Gastroesophageal sphincter (tissue), 4 donors: Measurements from ENCODE around the gene SLC22A2. TPM values are rescaled to one million over a fixed set of nuclear protein-coding genes. Genes with fewer than 3 reads are reported as not detected.

Source experiments
- ATAC-seq: fragments of 150-250 bp; one replicate; pipeline ENCODE4 v1.9.1; 2016; ENCODE audit warnings: mild to moderate bottlenecking, moderate library complexity
- H3K27ac ChIP-seq, 4 donors: fragments of 200-600 bp; sonication (generic) in 3 of 4; 1 replicate in 3 of 4; 2 replicates in 1 of 4; pipeline ENCODE4 v1.5.1; 2016 to 2019
- H3K27me3 ChIP-seq: fragments of 200-600 bp; sonication (generic); one replicate; pipeline ENCODE4 v1.5.1; 2019
- H3K36me3 ChIP-seq, 2 donors: fragments of 200-600 bp; sonication (generic); one replicate each; pipeline ENCODE4 v1.5.1; 2019; ENCODE audit warnings: control low read depth in 1 of 2
- H3K4me1 ChIP-seq, 3 donors: fragments of 200-600 bp; sonication (generic); 1 replicate in 2 of 3; 2 replicates in 1 of 3; pipeline ENCODE4 v1.5.1; 2016 to 2019; ENCODE audit warnings: control low read depth in 2 of 3
- H3K4me3 ChIP-seq, 2 donors: fragments of 200-600 bp; sonication (generic); one replicate each; pipeline ENCODE4 v1.5.1; 2019; ENCODE audit warnings: mild to moderate bottlenecking in 1 of 2, moderate library complexity in 1 of 2
- H3K9me3 ChIP-seq, 3 donors: fragments of 200-600 bp; sonication (generic); one replicate each; pipeline ENCODE4 v1.5.1; 2017 to 2019; ENCODE audit warnings: control low read depth in 2 of 3
- CTCF ChIP-seq, 4 experiments: fragments of 200-600 bp in 2 of 4; fragments of 450-650 bp in 2 of 4; sonication (generic) in 1 of 4; IDR thresholded peaks; one replicate each; pipeline ENCODE4 v1.5.1; 2017 to 2019; ENCODE audit warnings: antibody characterized with exemption in 4 of 4, mild to moderate bottlenecking in 2 of 4, moderate library complexity in 2 of 4
- EP300 ChIP-seq: sonication (generic); formaldehyde crosslinking; IDR thresholded peaks from one replicate; pipeline ENCODE4 v1.6.1; 2017; ENCODE audit warnings: antibody characterized with exemption, mild to moderate bottlenecking
- POLR2A ChIP-seq, 2 donors: fragments of 450-650 bp; IDR thresholded peaks; one replicate each; pipeline ENCODE4 v1.6.1; 2017; ENCODE audit warnings: antibody characterized with exemption in 2 of 2, mild to moderate bottlenecking in 2 of 2, moderate library complexity in 1 of 2
- POLR2AphosphoS5 ChIP-seq: sonication (generic); formaldehyde crosslinking; IDR thresholded peaks from one replicate; pipeline ENCODE4 v1.6.1; 2017; ENCODE audit warnings: antibody characterized with exemption
- WGBS, 2 donors: methylation state at CpG; one replicate each; pipeline ENCODE4 v1.1.5; 2018; ENCODE audit warnings: low coverage in 1 of 2; 5-methylcytosine and 5-hydroxymethylcytosine counted together
- total RNA-seq, 4 donors: library from RNA; depleted of rRNA; stranded (reverse); fragments of >200 nt; gene quantifications; one replicate each; pipeline ENCODE4 v1.1.0, GENCODE V29; 2016

The SLC22A2 gene
- total RNA-seq, 4 donors from 2014 or later = 0.47 TPM; not detected in 3

GRCh38 chr6:160253292-160253691 is 5.3 kb downstream of the SLC22A2 start:
- WGBS, 2 donors = 48 to 53% methylated on average over 3 of the region's 3 CpGs
- Histone ChIP-seq H3K4me1 (no peaks in the 10 kb centered on the region), H3K9me3 (no peaks in the 10 kb centered on the region), H3K36me3 (no peaks in the 10 kb centered on the region), H3K27me3 (no peaks in the 10 kb centered on the region), H3K27ac (no peak overlapping the region), H3K4me3 (no peak overlapping the region)
- ATAC-seq = no peak
- TF ChIP-seq POLR2A (IDR thresholded peaks at IDR 0.05) (no peak), POLR2AphosphoS5 (no peak), CTCF (IDR thresholded peaks at IDR 0.05) (no peak), EP300 (no peak)

DNA sequence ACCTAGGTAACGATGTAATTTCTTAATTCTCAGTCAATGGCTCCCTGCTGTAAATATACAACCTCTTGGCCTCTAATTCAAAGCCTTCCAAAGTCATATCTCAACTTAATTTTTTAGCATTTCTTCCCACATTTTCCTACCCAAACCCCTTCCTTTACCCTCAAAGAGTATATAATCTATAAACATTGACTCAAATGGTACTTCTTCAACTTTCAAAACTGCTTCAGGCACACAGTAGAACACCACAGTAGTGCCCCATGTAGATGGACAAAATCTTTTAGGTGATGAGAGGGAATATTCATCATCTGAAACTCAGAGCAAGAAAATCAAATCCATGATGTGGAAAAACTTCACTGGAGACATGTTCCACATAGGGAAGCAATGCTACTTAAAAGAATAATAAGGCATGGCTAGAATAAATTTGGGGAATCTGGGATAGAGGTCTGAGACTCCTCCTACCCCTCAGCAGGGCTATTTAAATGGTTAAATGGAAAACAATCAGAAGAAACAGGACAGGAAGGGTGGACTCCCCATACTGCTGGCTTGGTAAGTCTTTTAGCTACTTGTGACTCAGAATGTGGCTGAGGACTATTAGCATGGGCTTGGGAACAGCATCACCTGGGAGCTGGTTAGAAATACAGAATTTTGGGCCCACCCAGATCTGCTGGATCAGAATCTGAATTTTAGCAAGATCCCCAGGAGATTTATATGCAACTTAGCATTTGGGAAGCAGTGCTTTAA is 6.4 kb downstream of the SLC22A2 start:
- WGBS, 2 donors = 77 to 79% methylated on average over 1 of the region's 1 CpG
- Histone ChIP-seq H3K27me3 (no peaks in the 10 kb centered on the region), H3K4me1 (no peaks in the 10 kb centered on the region), H3K4me3 (no peak overlapping the region), H3K27ac (no peak overlapping the region), H3K36me3 (no peaks in the 10 kb centered on the region), H3K9me3 (no peaks in the 10 kb centered on the region)
- no peak for ATAC-seq
- TF ChIP-seq CTCF (IDR thresholded peaks at IDR 0.05) (no peak), POLR2A (IDR thresholded peaks at IDR 0.05) (no peak), EP300 (no peak), POLR2AphosphoS5 (no peak)

- no peak overlapping the region for H3K4me3 ChIP-seq
- no peak overlapping the region for H3K27ac ChIP-seq
- TF ChIP-seq EP300 (no peak), CTCF (IDR thresholded peaks at IDR 0.05) (no peak), POLR2A (IDR thresholded peaks at IDR 0.05) (no peak), POLR2AphosphoS5 (no peak)
- H3K27me3 ChIP-seq = no peaks in the 10 kb centered on the region
- H3K36me3 ChIP-seq = no peaks in the 10 kb centered on the region
- no peaks in the 10 kb centered on the region for H3K4me1 ChIP-seq
- ATAC-seq = no peak
- 49 to 63% methylated on average over 3 of the region's 3 CpGs for WGBS, 2 donors
- no peaks in the 10 kb centered on the region for H3K9me3 ChIP-seq
These were observed 8.9 kb downstream of the SLC22A2 start for GRCh38 chr6:160249671-160250070.

DNA sequence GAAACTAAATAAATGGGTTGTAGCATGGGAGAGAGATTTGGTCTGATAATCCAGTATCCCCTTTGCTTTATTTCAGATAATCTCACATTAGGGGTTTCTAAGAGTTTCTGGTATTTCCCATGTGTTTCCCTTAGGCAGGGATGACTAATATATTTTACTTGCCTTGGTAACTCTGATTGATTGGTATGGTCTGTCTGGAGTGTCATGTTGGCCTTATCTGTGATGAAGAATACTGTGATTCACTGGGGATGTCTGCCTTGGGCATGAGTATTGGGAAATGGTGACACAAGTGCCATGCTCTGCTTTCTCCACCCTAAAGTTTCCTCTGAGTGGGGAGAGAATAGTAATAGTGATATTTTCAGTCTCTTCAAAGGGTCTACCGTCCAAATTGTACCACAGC is 10.1 kb downstream of the SLC22A2 start:
- H3K4me1 ChIP-seq = no peaks in the 10 kb centered on the region
- no peak for TF ChIP-seq EP300
- no peak for TF ChIP-seq POLR2AphosphoS5
- TF ChIP-seq CTCF (IDR thresholded peaks at IDR 0.05) = no peak
- no peak for TF ChIP-seq POLR2A (IDR thresholded peaks at IDR 0.05)
- 78 to 80% methylated on average over 1 of the region's 1 CpG for WGBS, 2 donors
- ATAC-seq = no peak
- no peaks in the 10 kb centered on the region for H3K9me3 ChIP-seq
- no peak overlapping the region for H3K4me3 ChIP-seq
- H3K27me3 ChIP-seq = no peaks in the 10 kb centered on the region
- no peak overlapping the region for H3K27ac ChIP-seq
- H3K36me3 ChIP-seq = no peaks in the 10 kb centered on the region

DNA sequence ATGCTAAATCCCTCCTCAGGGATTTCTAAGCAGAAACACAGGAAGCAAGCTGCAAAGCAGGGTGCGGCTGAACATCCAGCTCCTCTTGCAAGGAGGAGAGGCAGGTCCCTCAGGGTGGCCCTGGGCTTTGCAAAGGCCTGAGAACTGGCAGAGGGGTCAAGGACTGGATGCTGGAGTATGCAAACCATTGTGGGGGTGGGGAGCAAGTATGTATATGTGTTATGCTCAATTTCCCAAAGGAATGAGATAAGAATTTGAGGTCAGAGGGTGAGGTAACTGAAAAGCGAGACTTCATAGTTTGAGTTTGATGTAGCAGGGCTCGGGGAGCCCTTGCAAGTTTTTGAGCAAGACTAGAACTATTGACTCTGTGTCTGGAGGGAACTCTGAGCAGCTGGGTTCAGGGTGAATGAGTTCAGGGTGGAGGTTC is 11.2 kb downstream of the SLC22A2 start:
- Histone ChIP-seq H3K36me3 (no peaks in the 10 kb centered on the region), H3K4me3 (no peak overlapping the region), H3K27me3 (no peaks in the 10 kb centered on the region), H3K9me3 (no peaks in the 10 kb centered on the region), H3K4me1 (no peaks in the 10 kb centered on the region), H3K27ac (no peak overlapping the region)
- TF ChIP-seq POLR2AphosphoS5 (no peak), POLR2A (IDR thresholded peaks at IDR 0.05) (no peak), CTCF (IDR thresholded peaks at IDR 0.05) (no peak), EP300 (no peak)
- no peak for ATAC-seq
- WGBS, 2 donors = 43 to 73% methylated on average over 1 to 3 of the region's 3 CpGs
